Measurements from ENCODE around the gene LHX3. TPM values are rescaled to one million over a fixed set of nuclear protein-coding genes. Genes with fewer than 3 reads are reported as not detected.

Gene LHX3
- total and polyA plus RNA-seq, 2 of the 8 experiments (the other 6 are each of a cell fraction or from before 2014, with no cell fraction given), result 0.02 TPM; not detected in 1

- Histone ChIP-seq H3K4me3 (ENCODE audit: extremely low read depth in 1 of 4, insufficient read depth in 2 of 4, low read depth in 3 of 4, low read length in 4 of 4) (no peak overlapping the region), H3K23me2 (ENCODE audit: low read depth, low read length) (no peaks in the 10 kb centered on the region), H3K23ac (ENCODE audit: insufficient read length) (no peak overlapping the region), H3K4ac (replicated peaks; ENCODE audit: insufficient read length, low read depth, low read length) (no peak overlapping the region), H3K9me3 (ENCODE audit: insufficient read depth in 2 of 2, low read depth in 1 of 2, low read length in 1 of 2) (peaks cover 0 to 4% of the 10 kb centered on the region in 2 experiments; a peak in 1 of 4 replicates), H2AFZ (ENCODE audit: low read length) (no peak overlapping the region), H4K20me1 (replicated peaks in 1 of 2; ENCODE audit: control insufficient read depth in 1 of 2, insufficient read depth in 2 of 2, low read length in 2 of 2) (peaks cover 7 to 21% of the 10 kb centered on the region in 2 experiments), H3K79me1 (ENCODE audit: low read depth, low read length) (peaks cover 9% of the 10 kb centered on the region; the same call in 1 of the 2 replicates), H4K91ac (replicated peaks; ENCODE audit: insufficient read length, low read length) (no peak overlapping the region), H3K27ac (ENCODE audit: low read depth, low read length) (no peak overlapping the region), H3K14ac (ENCODE audit: insufficient read length) (no peak overlapping the region), H3K36me3 (ENCODE audit: control insufficient read depth in 2 of 4, insufficient read depth in 4 of 4, low read length in 3 of 4) (peaks cover 0 to 18% (median 12%) of the 10 kb centered on the region in 4 experiments; a peak in 6 of 8 replicates), H2BK5ac (ENCODE audit: low read depth, low read length) (no peak overlapping the region), H2BK120ac (replicated peaks; ENCODE audit: low read depth, low read length) (no peak overlapping the region), H3K79me2 (ENCODE audit: control insufficient read depth in 1 of 2, insufficient read depth in 2 of 2, low read length in 2 of 2) (peaks cover 0 to 13% of the 10 kb centered on the region in 2 experiments; a peak in 1 of 4 replicates), H2BK20ac (ENCODE audit: low read length) (no peak overlapping the region), H3K27me3 (replicated peaks in 1 of 4; ENCODE audit: control insufficient read depth in 3 of 4, extremely low read depth in 1 of 4, insufficient read depth in 3 of 4, low read length in 3 of 4) (no peaks in the 10 kb centered on the region), H3K4me2 (ENCODE audit: insufficient read depth in 1 of 2, low read depth in 2 of 2, low read length in 2 of 2) (no peak overlapping the region), H4K8ac (ENCODE audit: extremely low read depth, insufficient read depth, low read length) (0 out of 2 replicates have a peak overlapping the region, but pooled peaks have one; percentile 37), H3K4me1 (replicated peaks in 1 of 4; ENCODE audit: control insufficient read depth in 3 of 4, insufficient read depth in 4 of 4, low read length in 3 of 4) (peaks cover 0 to 2% (median 0%) of the 10 kb centered on the region in 4 experiments; a peak in 2 of 7 replicates), H2BK12ac (ENCODE audit: low read depth, low read length) (no peak overlapping the region), H3K56ac (replicated peaks; ENCODE audit: insufficient read length, low read depth, low read length) (no peak overlapping the region), H2AK5ac (ENCODE audit: low read depth, low read length) (no peak overlapping the region), H3K9ac (replicated peaks in 1 of 4; ENCODE audit: extremely low read depth in 1 of 4, low read depth in 3 of 4, low read length in 3 of 4) (no peak overlapping the region), H3K18ac (ENCODE audit: extremely low read depth, low read length) (no peak overlapping the region), H2BK15ac (ENCODE audit: low read length) (no peak overlapping the region), H4K5ac (ENCODE audit: insufficient read length, low read depth, low read length) (no peak overlapping the region)
- ChIA-PET CTCF (ENCODE audit: partially characterized antibody) (interaction anchor here (0.8 to 5.1 kb wide), 14 partner anchors 8 to 79 kb away, joined by 3 to 52 read pairs (median 4); no protein-coding TSS in a partner anchor), POLR2A (ENCODE audit: partially characterized antibody) (interaction anchor here (1.3 to 4.5 kb wide), 3 partner anchors 14 to 99 kb away, joined by 3 to 17 read pairs (median 3); partner anchors contain the start of gene LHX3)
- no peak for DNase-seq (ENCODE audit: low read depth in 1 of 2, low spot score in 2 of 2)
- FAIRE-seq, result no peak
- WGBS, 2 experiments (ENCODE audit: extremely low coverage in 1 of 2, insufficient coverage in 1 of 2, insufficient read length in 1 of 2, insufficient replicate concordance in 2 of 2, low coverage in 1 of 2, low lambda C conversion rate in 2 of 2, missing lambda C conversion rate in 1 of 2), result 95% methylated on average over 15 of the region's 15 CpGs; no CpG with 5 or more reads in 1 of the 2 experiments
- TF ChIP-seq E2F6 (IDR thresholded peaks at IDR 0.05), result no peak
- no peak for TF ChIP-seq TCF12 (IDR thresholded peaks at IDR 0.05; ENCODE audit: low read depth, low read length)
- TF ChIP-seq CTCF (IDR thresholded peaks at IDR 0.05; ENCODE audit: control extremely low read depth in 1 of 3, insufficient read depth in 1 of 3, low read depth in 1 of 3, low read length in 3 of 3), result peak in 1 of 3 experiments; percentile 30; a peak in 1 of 4 replicates
- no peak for TF ChIP-seq EZH2 (IDR thresholded peaks at IDR 0.05; ENCODE audit: low read depth, low read length, severe bottlenecking)
- TF ChIP-seq SIN3A (conservative IDR thresholded peaks at IDR 0.05 in 1 of 2, IDR thresholded peaks at IDR 0.05 in 1 of 2; ENCODE audit: low read depth in 1 of 2, low read length in 2 of 2), result no peak
- TF ChIP-seq ZNF274 (IDR thresholded peaks at IDR 0.05; ENCODE audit: borderline replicate concordance, extremely low read depth, low read length), result no peak
- no peak for TF ChIP-seq SUZ12 (IDR thresholded peaks at IDR 0.05; ENCODE audit: low read length)
- TF ChIP-seq RAD21 (IDR thresholded peaks at IDR 0.05 in 1 of 2, conservative IDR thresholded peaks at IDR 0.05 in 1 of 2; ENCODE audit: low read depth in 2 of 2, low read length in 2 of 2), result peak; percentile 43 to 51
Observed at GRCh38 chr9:136218673-136219072, 13.7 kb upstream of the LHX3 start.

Measured in H1 (cell line).